Tracheal epithelial cell (primary cell): ENCODE data around the gene TAF8. TPM values are rescaled to one million over a fixed set of nuclear protein-coding genes. Genes with fewer than 3 reads are reported as not detected.

ENCODE experiments used
- total RNA-seq: library from RNA; depleted of rRNA; stranded (reverse); fragments of >200 nt; gene quantifications from 2 replicates; pipeline ENCODE4 v1.2.1, GENCODE V29; 2014

TAF8 gene, protein sequence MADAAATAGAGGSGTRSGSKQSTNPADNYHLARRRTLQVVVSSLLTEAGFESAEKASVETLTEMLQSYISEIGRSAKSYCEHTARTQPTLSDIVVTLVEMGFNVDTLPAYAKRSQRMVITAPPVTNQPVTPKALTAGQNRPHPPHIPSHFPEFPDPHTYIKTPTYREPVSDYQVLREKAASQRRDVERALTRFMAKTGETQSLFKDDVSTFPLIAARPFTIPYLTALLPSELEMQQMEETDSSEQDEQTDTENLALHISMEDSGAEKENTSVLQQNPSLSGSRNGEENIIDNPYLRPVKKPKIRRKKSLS
- total RNA-seq: 14.5 and 15.8 TPM in 2 replicates

GRCh38 chr6:42050297-42051267, at the start of gene TAF8:
Gene TAF8, plus strand, starts transcription at chr6:42050524. Its CDS starts 18 bp downstream, at chr6:42050542.

Other genes with a start within 250 kb of the TAF8 start
- gene USP49, start 155.1 kb upstream of the TAF8 start, total RNA-seq: 1.9 TPM in 2 replicates
- gene MED20, start 129.4 kb upstream of the TAF8 start, total RNA-seq: 21.0 and 42.0 TPM in 2 replicates
- gene BYSL, start 129.0 kb upstream of the TAF8 start, total RNA-seq: 16.6 and 19.3 TPM in 2 replicates
- 35.6 and 35.7 TPM in 2 replicates for gene CCND3, start 108.7 kb upstream of the TAF8 start, total RNA-seq
- gene C6orf132, start 92.1 kb downstream of the TAF8 start, total RNA-seq: 15.8 and 19.8 TPM in 2 replicates
- not detected in 2 replicates for gene GUCA1A, start 122.8 kb downstream of the TAF8 start, total RNA-seq
- gene GUCA1B, start 144.4 kb downstream of the TAF8 start, total RNA-seq: 1.2 and 1.3 TPM in 2 replicates
- gene MRPS10, start 167.3 kb downstream of the TAF8 start, total RNA-seq: 50.8 and 61.8 TPM in 2 replicates